H9 (cell line): ENCODE measurements around the gene LLGL2. TPM values are rescaled to one million over a fixed set of nuclear protein-coding genes. Genes with fewer than 3 reads are reported as not detected.

Experiments
- DNase-seq: peaks from one replicate; pipeline ENCODE4 v3.0.0-alpha.2; 2017
- H2AFZ ChIP-seq: one replicate; pipeline ENCODE4 v1.6.1; 2013; ENCODE audit warnings: mild to moderate bottlenecking, low read length, control low read depth, moderate library complexity
- H2AK5ac ChIP-seq: 2 replicates; pipeline ENCODE4 v1.6.1; 2013; ENCODE audit warnings: low read length, control low read depth, mixed read lengths; ENCODE audit not compliant: insufficient read length
- H2BK120ac ChIP-seq: one replicate; pipeline ENCODE4 v1.6.1; 2013; ENCODE audit warnings: low read depth, mild to moderate bottlenecking, low read length, control low read depth, inconsistent platforms; ENCODE audit not compliant: poor library complexity, severe bottlenecking
- H2BK12ac ChIP-seq: 2 replicates; pipeline ENCODE4 v1.6.1; 2013; ENCODE audit warnings: low read length, control low read depth, mixed read lengths, low read depth; ENCODE audit not compliant: insufficient read length
- H2BK15ac ChIP-seq: 2 replicates; pipeline ENCODE4 v1.6.1; 2013; ENCODE audit warnings: low read depth, low read length, control low read depth
- H2BK20ac ChIP-seq: one replicate; pipeline ENCODE4 v1.6.1; 2013; ENCODE audit warnings: low read depth, mild to moderate bottlenecking, low read length, control low read depth, inconsistent platforms; ENCODE audit not compliant: poor library complexity, severe bottlenecking
- H2BK5ac ChIP-seq: 2 replicates; pipeline ENCODE4 v1.6.1; 2013; ENCODE audit warnings: low read length, control low read depth, mixed read lengths; ENCODE audit not compliant: insufficient read length
- H3K14ac ChIP-seq: 2 replicates; pipeline ENCODE4 v1.6.1; 2013; ENCODE audit warnings: low read length, control low read depth; ENCODE audit not compliant: insufficient read depth
- H3K18ac ChIP-seq: 2 replicates; pipeline ENCODE4 v1.6.1; 2013; ENCODE audit warnings: low read depth, mild to moderate bottlenecking, mixed read lengths, low read length, control low read depth; ENCODE audit not compliant: insufficient read length
- H3K23ac ChIP-seq: 2 replicates; pipeline ENCODE4 v1.6.1; 2013; ENCODE audit warnings: low read length, control low read depth, mixed read lengths, low read depth; ENCODE audit not compliant: insufficient read length
- H3K23me2 ChIP-seq: 2 replicates; pipeline ENCODE4 v1.6.1; 2013; ENCODE audit warnings: low read depth, mild to moderate bottlenecking, mixed read lengths, low read length, control low read depth; ENCODE audit not compliant: insufficient read length, poor library complexity, severe bottlenecking
- H3K27ac ChIP-seq: 2 replicates; pipeline ENCODE4 v1.5.1; 2013; ENCODE audit warnings: low read length, control low read depth, mixed read lengths, low read depth; ENCODE audit not compliant: insufficient read length
- H3K27me3 ChIP-seq: 2 replicates; pipeline ENCODE4 v1.6.1; 2013; ENCODE audit warnings: low read length, control low read depth, inconsistent platforms; ENCODE audit not compliant: insufficient read depth
- H3K4ac ChIP-seq: 2 replicates; pipeline ENCODE4 v1.6.1; 2013; ENCODE audit warnings: low read depth, mild to moderate bottlenecking, control low read depth, inconsistent platforms, low read length, moderate library complexity
- H3K4me1 ChIP-seq: 2 replicates; pipeline ENCODE4 v1.6.1; 2013; ENCODE audit warnings: low read length, control low read depth, inconsistent platforms; ENCODE audit not compliant: insufficient read depth
- H3K4me2 ChIP-seq: 2 replicates; pipeline ENCODE4 v1.6.1; 2013; ENCODE audit warnings: low read length, control low read depth, mixed read lengths; ENCODE audit not compliant: insufficient read length, insufficient read depth
- H3K56ac ChIP-seq: 2 replicates; pipeline ENCODE4 v1.6.1; 2013; ENCODE audit warnings: low read depth, mild to moderate bottlenecking, mixed read lengths, low read length, control low read depth; ENCODE audit not compliant: insufficient read length
- H3K79me1 ChIP-seq: 2 replicates; pipeline ENCODE4 v1.6.1; 2013; ENCODE audit warnings: low read depth, mild to moderate bottlenecking, moderate library complexity, low read length, control low read depth, inconsistent platforms; ENCODE audit not compliant: insufficient read depth, poor library complexity, severe bottlenecking
- H3K79me2 ChIP-seq: 2 replicates; pipeline ENCODE4 v1.6.1; 2013; ENCODE audit warnings: low read length, control low read depth, inconsistent platforms; ENCODE audit not compliant: insufficient read depth
- H3K9ac ChIP-seq: 2 replicates; pipeline ENCODE4 v1.6.1; 2013; ENCODE audit warnings: low read length, control low read depth, mixed read lengths; ENCODE audit not compliant: insufficient read length; ENCODE audit errors: extremely low read depth
- H3K9me3 ChIP-seq: one replicate; pipeline ENCODE4 v1.6.1; 2013; ENCODE audit warnings: low read depth, low read length, inconsistent platforms; ENCODE audit not compliant: control insufficient read depth
- H3T11ph ChIP-seq: one replicate; pipeline ENCODE4 v1.6.1; 2013; ENCODE audit warnings: mild to moderate bottlenecking, low read length, control low read depth, inconsistent platforms
- H4K20me1 ChIP-seq: one replicate; pipeline ENCODE4 v1.6.1; 2013; ENCODE audit not compliant: control insufficient read depth, insufficient read length, insufficient read depth
- H4K5ac ChIP-seq: 2 replicates; pipeline ENCODE4 v1.6.1; 2013; ENCODE audit warnings: low read depth, mild to moderate bottlenecking, mixed read lengths, low read length, control low read depth; ENCODE audit not compliant: insufficient read length
- H4K8ac ChIP-seq: replicated peaks from 2 replicates; pipeline ENCODE4 v1.6.1; 2013; ENCODE audit warnings: low read length, control low read depth, mixed read lengths, low read depth; ENCODE audit not compliant: insufficient read length
- H4K91ac ChIP-seq: 2 replicates; pipeline ENCODE4 v1.6.1; 2013; ENCODE audit warnings: low read depth, mild to moderate bottlenecking, moderate library complexity, mixed read lengths, low read length, control low read depth; ENCODE audit not compliant: insufficient read length
- H3K27ac Mint-ChIP-seq, 3 experiments: 2 replicates in 2 of 3; 3 replicates in 1 of 3; pipeline ENCODE4 v1.8.0; 2020 to 2021; ENCODE audit warnings: mixed read lengths in 3 of 3, mild to moderate bottlenecking in 1 of 3, moderate library complexity in 1 of 3
- H3K27me3 Mint-ChIP-seq: 2 replicates; pipeline ENCODE4 v1.8.0; 2021; ENCODE audit warnings: low read depth, mild to moderate bottlenecking, moderate library complexity, mixed read lengths
- H3K36me3 Mint-ChIP-seq, 3 experiments: 2 replicates in 2 of 3; 3 replicates in 1 of 3; pipeline ENCODE4 v1.8.0; 2020 to 2021; ENCODE audit warnings: low read depth in 3 of 3, mixed read lengths in 3 of 3; ENCODE audit not compliant: insufficient read depth in 1 of 3
- H3K4me1 Mint-ChIP-seq, 2 experiments: 2 replicates each; pipeline ENCODE4 v1.8.0; 2020; ENCODE audit warnings: mixed read lengths in 2 of 2
- H3K4me3 Mint-ChIP-seq, 2 experiments: 2 replicates in 1 of 2; 3 replicates in 1 of 2; pipeline ENCODE4 v1.8.0; 2020 to 2021; ENCODE audit warnings: mild to moderate bottlenecking in 2 of 2, mixed read lengths in 2 of 2, moderate library complexity in 1 of 2
- H3K9me3 Mint-ChIP-seq, 2 experiments: 2 replicates in 1 of 2; 3 replicates in 1 of 2; pipeline ENCODE4 v1.8.0; 2020; ENCODE audit warnings: mild to moderate bottlenecking in 2 of 2, mixed read lengths in 2 of 2, moderate library complexity in 1 of 2
- CTCF ChIP-seq: fragments of 200-600 bp; sonication (generic); conservative IDR thresholded peaks from 3 replicates; pipeline ENCODE4 v1.8.0; 2021; ENCODE audit warnings: antibody characterized with exemption, mild to moderate bottlenecking
- WGBS: extraction: QIAGEN DNeasy Blood & Tissue Kit; methylation state at CpG from one replicate; pipeline ENCODE4 v1.1.7; 2013; ENCODE audit warnings: missing lambda C conversion rate, low lambda C conversion rate, mixed read lengths; ENCODE audit not compliant: insufficient read length; ENCODE audit errors: extremely low coverage; 5-methylcytosine and 5-hydroxymethylcytosine counted together
- total RNA-seq: library from RNA; stranded (reverse); gene quantifications from 2 replicates; pipeline ENCODE4 v1.2.1, GENCODE V29; 2021

LLGL2 gene
- total RNA-seq, 1 experiment from 2014 or later = 90.4 TPM

- Mint-ChIP-seq H3K36me3 (peaks cover 0 to 20% (median 4%) of the 10 kb centered on the region in 3 experiments; a peak in 3 of 7 replicates), H3K4me3 (peak overlapping the region; percentile 51 to 75), H3K27me3 (no peaks in the 10 kb centered on the region), H3K4me1 (peaks cover 21 to 45% of the 10 kb centered on the region in 2 experiments), H3K27ac (peak overlapping the region; percentile 39 to 95 (median 65); a peak in 5 of 7 replicates), H3K9me3 (no peaks in the 10 kb centered on the region)
- no peaks in the 10 kb centered on the region for H3K27me3 ChIP-seq
- H2BK20ac ChIP-seq = no peak overlapping the region
- no peak overlapping the region for H2AK5ac ChIP-seq
- TF ChIP-seq CTCF = no peak
- no peak overlapping the region for H2BK12ac ChIP-seq
- H3K18ac ChIP-seq = no peak overlapping the region
- peak overlapping the region; percentile 3 for H3K9ac ChIP-seq
- no peak overlapping the region for H3T11ph ChIP-seq
- peak overlapping the region; percentile 60 for H3K4me2 ChIP-seq
- no peaks in the 10 kb centered on the region for H3K79me1 ChIP-seq
- H3K4me1 ChIP-seq = peaks cover 4% of the 10 kb centered on the region; the same call in 1 of the 2 replicates
- H3K23ac ChIP-seq = no peak overlapping the region
- H3K79me2 ChIP-seq = no peaks in the 10 kb centered on the region
- H3K56ac ChIP-seq = no peak overlapping the region
- H2BK15ac ChIP-seq = no peak overlapping the region
- peak overlapping the region; percentile 3 for H3K27ac ChIP-seq
- DNase-seq = peak; percentile 94
- H2BK120ac ChIP-seq = no peak overlapping the region
- H4K91ac ChIP-seq = no peak overlapping the region
- no peak overlapping the region for H4K5ac ChIP-seq
- no peak overlapping the region for H4K8ac ChIP-seq
- no peaks in the 10 kb centered on the region for H4K20me1 ChIP-seq
- no peaks in the 10 kb centered on the region for H3K9me3 ChIP-seq
- peaks cover 5% of the 10 kb centered on the region for H3K23me2 ChIP-seq
- H2BK5ac ChIP-seq = no peak overlapping the region
- no peak overlapping the region for H3K14ac ChIP-seq
- no CpG with 5 or more reads among the region's 22 CpGs for WGBS
- H2AFZ ChIP-seq = no peak overlapping the region
- no peak overlapping the region for H3K4ac ChIP-seq
Measured at GRCh38 chr17:75549246-75550138, 24.0 kb downstream of the LLGL2 start.
